Activated CD4-positive, alpha-beta T cell treated with anti-CD3 and anti-CD28 coated beads, Interleukin-2, amount 50 U/mL, for 1 hour (primary cell): ENCODE data around the gene TMEM14A.
"Not testable (repeated sequence)": the region's sequence is repeated elsewhere in the genome, so short reads cannot be mapped to it uniquely, and the experiment has no call there.

Experiments used
- DNase-seq: peaks from one replicate; pipeline ENCODE4 v3.0.0-alpha.2; 2020

The TMEM14A gene

GRCh38 chr6:52661551-52661950 lies 9.4 kb upstream of the TMEM14A start:
- no peak for DNase-seq

GRCh38 chr6:52662031-52662430 lies 8.9 kb upstream of the TMEM14A start:
- DNase-seq = no peak

DNA sequence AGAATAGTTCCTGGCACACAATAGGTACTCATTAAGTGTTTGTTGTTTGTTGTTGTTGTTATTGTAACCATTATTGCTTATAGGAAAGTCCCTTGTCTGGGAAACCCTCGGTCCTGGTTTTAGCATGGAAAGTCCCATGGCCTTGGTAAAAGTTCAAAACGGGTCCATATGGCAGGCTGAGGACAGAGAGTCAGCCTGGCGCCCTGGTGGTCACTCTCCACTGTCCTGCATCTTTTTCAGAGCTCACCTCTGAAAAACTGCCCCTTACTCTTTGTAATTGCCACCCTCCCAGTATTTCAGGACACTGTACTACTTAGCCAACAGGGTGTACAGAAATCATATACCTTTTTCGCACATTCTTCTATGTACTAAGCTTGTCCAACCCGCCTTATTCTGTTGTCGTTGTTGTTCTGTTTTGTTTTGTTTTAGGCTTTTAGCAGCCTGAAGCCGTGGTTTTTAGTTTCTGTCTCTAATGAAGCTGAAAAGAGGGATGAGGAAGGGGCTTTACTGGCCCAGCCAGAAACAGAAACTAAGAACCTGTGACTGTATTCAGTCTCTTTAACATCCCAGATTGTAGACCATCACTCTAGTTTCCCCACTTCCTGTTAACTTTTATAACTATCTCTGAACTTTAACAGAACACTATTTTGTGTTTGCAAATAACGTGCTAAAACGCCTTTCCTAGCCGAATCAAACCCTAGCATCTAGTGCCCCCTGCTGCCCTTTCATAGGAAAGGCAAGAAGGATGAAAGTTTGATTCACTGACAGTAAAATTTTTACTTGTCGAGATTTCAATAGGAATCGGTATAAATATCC lies 7.6 kb upstream of the TMEM14A start:
- DNase-seq = peak; percentile 54

GRCh38 chr6:52663936-52664185 lies 7.1 kb upstream of the TMEM14A start:
- no peak for DNase-seq

DNA sequence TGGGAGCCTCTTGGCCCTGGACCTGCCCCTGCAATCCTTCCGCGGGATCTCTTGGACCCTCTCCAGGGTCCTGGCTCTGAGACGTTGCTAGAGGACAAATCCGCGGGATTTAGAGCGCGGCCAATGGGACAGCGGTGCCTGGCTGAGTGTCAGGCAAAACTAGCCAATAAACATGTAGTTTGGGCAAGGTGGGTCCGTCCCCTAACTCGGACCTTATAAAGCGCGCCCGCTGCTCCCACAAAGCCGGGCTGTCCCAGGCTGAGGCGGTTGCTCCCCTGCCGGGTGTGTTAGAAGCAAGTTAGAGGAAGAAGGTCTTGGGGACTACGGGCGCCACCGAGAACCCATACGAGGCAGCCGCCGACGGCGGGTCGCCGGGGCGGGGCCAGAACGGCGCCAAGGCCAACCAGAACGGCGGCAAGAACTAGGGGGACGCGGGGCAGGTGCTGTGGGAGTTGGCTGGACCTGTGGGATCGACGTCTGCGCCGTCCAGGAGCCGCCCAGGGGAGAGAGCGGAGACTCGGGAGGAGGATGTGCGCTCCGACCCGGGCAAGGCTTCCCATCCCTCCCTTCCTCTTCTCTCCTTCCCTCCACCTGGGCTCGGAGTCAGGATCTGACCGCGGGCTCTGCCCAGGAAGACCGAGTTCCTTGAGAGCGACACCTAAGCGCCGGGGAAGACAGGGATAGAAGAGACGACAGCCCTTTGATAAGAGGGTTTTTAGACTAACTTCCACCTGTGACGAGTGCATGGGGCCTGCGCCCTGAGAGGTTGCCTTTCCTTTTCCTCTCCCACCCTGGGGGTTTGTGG lies 6.5 kb upstream of the TMEM14A start:
- DNase-seq = peak; percentile 32

GRCh38 chr6:52664991-52665686 lies 5.8 kb upstream of the TMEM14A start:
- no peak for DNase-seq

GRCh38 chr6:52666071-52666470 lies 4.8 kb upstream of the TMEM14A start:
- no peak for DNase-seq

DNA sequence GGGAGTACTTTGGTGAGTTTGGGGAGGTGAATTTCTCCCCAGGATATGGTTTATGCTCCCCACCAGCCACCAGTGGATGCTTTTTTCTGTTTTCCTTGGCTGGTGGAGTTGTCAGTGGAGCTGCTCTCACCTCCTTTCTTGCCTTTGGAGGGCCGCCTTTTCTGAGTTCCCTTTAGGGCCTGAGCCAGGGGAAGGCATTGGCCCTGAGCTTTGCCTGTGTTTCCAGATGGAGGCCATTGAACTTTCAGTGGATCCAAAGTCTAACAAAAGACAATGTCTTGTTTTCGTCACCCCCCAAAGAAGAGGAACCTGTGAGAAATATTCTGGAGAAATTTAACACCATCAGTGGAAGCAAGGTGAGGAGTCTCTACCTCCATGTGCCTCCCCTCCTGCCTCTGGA lies 4.4 kb upstream of the TMEM14A start:
- no peak for DNase-seq

DNA sequence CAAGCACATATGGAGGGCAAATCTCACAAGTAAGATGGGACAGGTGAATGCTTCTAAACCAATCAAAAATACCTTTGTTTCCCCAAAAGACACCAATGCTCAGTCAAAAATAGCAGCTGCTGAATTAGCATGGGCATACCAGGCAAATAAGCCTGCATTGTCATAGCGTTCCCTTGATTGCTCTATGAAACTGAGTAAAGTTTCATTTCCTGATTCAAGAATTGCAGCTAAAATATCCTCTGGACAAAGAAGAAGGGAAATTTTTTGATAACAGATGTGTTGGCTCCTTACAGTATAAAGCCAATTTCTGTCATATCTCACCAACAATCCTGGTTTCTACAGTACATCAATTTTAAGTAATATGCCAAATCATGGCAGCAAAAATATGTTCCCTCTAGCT lies 3.3 kb upstream of the TMEM14A start:
- no peak for DNase-seq

DNA sequence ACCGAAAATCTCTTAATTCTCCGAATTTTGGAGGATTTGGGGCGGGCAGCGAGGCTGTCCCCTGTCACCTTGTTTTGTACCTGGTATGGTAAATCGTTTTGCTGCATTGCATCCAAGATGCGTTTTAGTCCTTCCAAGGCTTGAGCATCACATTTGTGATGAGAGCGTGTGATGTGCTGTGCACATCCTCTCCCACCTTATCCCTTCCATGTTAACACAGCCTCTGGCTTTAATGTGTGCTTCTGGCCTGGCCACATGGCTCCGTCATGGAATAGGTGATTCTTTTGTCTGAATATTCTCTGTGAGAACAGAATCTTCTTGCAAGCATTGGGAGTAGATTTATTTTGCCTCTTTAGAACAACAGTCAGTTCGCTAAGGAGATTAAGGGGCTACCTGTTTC lies 763 bp downstream of the TMEM14A start:
- no peak for DNase-seq

DNA sequence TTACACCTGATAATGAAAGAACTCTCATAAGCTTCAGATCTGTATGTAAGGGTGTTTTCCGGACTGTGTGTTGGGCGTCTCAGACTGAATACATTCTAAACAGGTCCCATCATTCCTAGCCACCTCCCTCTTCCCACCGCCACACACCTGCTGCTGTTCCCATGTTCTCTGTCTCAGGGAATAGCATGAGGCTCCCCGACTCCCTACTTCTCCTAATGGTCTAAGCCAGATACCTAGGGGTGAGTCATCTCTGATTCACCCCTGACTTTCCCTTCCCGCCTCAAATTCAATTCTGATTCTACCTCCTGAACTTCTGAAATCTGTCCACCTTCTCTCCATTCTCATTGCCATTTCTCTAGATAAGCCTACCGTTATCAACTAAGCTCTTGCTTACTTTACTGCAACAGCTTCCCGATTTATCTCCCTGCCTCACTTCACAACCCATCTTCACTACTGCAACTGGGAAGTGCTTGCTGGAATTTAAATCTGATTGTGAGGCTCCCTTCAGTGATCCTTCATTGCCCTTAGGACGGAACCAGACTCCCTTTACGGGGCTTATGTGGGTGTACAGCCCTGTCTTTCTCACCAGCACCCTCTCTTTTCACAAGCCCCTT lies 1.6 kb downstream of the TMEM14A start:
- no peak for DNase-seq

DNA sequence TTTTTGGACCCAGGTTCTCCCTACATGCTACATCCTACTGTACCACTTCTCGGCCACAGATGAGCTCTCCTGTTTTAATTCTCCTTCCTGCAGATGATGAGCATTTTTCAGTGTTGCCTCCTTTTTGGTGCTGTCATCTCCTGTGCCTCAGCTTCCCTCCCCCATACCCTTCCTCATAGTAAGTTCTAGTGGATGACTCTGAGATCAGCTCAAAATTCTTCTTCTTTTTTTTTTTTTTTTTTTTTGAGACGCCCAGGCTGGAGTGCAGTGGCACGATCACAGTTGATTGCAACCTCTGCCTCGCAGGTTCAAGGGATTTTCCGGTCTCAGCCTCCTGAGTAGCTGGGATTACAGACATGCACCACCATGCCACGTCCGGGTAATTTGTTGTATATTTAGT lies 3.8 kb downstream of the TMEM14A start:
- DNase-seq = no peak

- no peak for DNase-seq
Measured at GRCh38 chr6:52675372-52675771, 4.5 kb downstream of the TMEM14A start.

- DNase-seq = not testable (repeated sequence)
Measured at GRCh38 chr6:52676631-52677030, 5.7 kb downstream of the TMEM14A start.

DNA sequence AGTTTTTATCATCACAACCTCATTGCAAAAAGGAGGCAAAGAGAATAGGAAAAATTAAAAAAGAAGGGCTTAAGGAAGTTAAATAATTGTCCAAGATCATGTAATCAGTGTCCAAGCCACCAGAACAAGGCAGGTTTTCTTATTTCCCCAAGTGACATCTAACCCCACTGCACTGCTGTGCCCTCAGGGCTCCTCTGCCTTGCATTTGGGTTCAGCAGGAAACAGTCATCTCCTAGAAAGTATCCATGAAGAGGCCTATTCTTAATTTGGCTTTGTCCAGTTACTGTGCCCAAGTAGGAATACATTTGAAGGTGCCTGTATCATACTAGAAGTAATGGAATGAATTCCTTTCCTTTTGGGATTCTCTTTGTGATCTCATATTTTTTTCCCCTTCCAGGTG lies 10.5 kb downstream of the TMEM14A start:
- no peak for DNase-seq

- DNase-seq = no peak
Measured at GRCh38 chr6:52686878-52687699, 16.2 kb downstream of the TMEM14A start.

DNA sequence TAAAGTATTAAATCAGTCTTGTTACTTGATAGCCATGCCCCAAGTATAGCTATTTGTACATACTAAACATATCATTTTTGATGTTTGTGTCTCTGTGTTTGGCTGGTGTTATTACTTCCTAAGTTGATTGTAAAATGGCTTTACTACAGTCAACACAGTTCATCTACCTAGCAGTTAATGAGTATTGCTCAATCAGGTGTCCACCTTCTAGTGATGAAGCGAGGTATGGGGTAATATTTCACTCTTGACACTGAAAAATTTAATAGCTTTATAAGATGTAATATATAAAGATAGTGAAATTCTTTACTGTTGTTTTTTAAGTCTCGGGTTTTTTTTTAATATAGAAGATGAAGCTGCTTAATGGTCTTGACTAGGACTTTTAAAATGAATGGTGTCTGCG lies 18.9 kb downstream of the TMEM14A start:
- no peak for DNase-seq

- DNase-seq = no peak
Measured at GRCh38 chr6:52691718-52692117, 20.8 kb downstream of the TMEM14A start.

DNA sequence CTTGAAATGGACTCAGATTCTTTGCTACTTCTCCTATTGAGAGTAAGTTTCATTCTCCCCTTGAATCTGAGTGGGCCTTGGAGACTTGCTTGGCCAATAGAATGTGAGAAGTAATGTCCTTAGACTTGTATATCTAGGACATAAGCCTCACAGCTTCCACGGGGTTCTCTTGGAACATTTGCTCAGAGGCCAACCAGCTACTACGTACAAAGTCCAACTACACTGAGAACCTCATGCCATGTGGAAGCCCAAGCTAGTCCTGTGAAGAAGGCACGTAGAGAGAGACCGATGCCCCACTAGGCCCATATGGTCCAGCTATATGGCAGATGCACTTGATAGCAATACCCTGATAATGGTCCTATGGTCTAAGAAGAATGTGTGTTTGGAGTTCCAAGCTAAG lies 22.9 kb downstream of the TMEM14A start:
- no peak for DNase-seq

DNA sequence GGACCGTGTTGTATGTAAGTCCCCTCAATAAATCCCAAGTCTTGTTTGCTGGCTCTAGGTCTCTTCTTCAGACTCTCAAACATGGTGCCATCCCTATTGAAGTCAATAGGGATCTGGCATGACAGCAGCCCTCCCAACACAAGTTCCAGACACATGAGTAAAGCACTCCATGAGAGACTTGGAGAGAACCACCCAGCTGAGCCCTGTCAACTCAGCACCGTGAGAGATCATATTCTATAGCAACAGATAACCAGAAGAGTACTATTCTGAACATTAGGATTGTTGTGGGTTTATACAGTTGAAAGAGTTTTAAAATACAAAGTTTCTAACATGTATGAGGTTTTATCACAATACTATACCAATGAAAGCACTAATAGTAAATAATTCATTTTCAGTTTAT lies 23.5 kb downstream of the TMEM14A start:
- no peak for DNase-seq

DNA sequence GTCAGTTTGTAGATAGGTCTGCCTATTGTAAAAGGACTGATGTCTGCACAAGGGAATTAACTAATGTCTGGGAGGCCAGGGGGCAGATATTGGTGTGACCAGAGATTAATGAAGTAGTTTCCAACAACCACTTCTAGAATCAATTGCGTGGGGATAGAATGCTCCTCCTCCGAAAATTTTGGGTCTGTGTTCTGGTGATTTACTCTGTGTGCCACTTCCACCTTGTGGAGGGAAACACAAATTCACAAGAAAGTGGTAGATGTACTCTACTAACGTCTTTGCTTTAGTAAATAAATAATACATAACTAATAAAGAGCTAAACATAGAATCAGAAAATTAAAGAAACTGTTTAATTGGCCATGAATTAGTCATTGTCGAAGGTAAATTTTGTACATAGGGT lies 25.5 kb downstream of the TMEM14A start:
- no peak for DNase-seq

- no peak for DNase-seq
Measured at GRCh38 chr6:52697903-52698302, 27.0 kb downstream of the TMEM14A start.

- DNase-seq = no peak
Measured at GRCh38 chr6:52704060-52704459, 33.1 kb downstream of the TMEM14A start.
